ENCODE results near the gene TEX29. TPM values are rescaled to one million over a fixed set of nuclear protein-coding genes. Genes with fewer than 3 reads are reported as not detected.

TEX29 gene
- total RNA-seq, 1 experiment from 2014 or later: not detected

DNA sequence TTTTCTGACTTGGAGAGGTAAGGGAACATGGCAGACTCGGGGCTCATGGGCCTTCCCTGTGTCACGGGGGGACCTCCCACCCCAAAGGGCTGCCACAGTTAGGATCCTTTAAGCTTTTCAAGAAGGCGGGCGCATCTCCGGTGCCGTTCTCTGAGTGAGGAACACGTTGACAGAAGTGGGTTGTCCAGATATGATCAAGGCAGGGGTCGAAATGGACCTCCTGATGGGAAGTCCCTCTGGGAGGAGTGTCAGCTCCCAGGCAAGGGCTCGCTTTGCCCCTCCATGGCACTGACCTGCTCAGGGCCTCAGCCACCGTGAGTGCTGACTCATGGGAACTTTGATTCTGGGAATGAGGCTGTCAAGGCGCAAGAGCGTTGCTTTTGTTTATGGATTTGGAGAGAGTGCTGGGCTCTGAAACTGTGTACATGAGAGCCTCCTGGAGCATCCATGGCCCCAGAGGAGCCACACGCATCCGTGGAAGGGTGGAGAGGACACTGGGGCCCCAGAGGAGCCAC lies 6.5 kb upstream of the TEX29 start:
- H3K27me3 ChIP-seq (ENCODE audit: low read length): no peaks in the 10 kb centered on the region

DNA sequence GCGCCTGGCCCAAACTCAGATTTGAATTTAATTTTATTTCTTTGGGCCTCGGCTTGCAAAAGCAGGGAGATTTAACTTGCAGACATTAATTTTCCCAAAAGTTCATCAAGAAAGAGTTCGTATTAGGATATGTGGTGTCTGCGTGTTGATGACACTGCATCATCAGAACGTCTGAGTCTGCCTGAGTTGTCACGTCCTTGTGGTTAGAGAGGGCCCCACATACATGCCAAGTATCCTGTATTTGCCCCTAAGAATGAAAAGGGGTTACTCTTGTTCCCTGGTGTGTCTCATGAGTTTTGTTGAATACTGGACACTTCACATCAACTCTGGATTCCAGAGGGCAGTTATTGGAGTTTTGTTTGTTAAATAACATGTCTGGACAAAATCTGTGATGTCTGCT lies 5.6 kb upstream of the TEX29 start:
- H3K79me2 ChIP-seq (ENCODE audit: low read length): peaks cover 10% of the 10 kb centered on the region
- H3K9ac ChIP-seq (ENCODE audit: low read length): no peak overlapping the region
- peaks cover 18% of the 10 kb centered on the region for H3K36me3 ChIP-seq (ENCODE audit: insufficient read depth, low read length)
- H2AFZ ChIP-seq (ENCODE audit: low read length): no peak overlapping the region
- H3K27ac ChIP-seq (ENCODE audit: low read length): no peak overlapping the region
- H3K4me3 ChIP-seq (ENCODE audit: low read length): no peak overlapping the region
- no peaks in the 10 kb centered on the region for H3K4me1 ChIP-seq (ENCODE audit: low read length)
- no peaks in the 10 kb centered on the region for H3K27me3 ChIP-seq (ENCODE audit: low read length)
- no peak overlapping the region for H3K4me2 ChIP-seq (ENCODE audit: low read depth, low read length, poor library complexity, severe bottlenecking)
- H3K9me2 ChIP-seq (replicated peaks; ENCODE audit: insufficient read depth, low read length): no peaks in the 10 kb centered on the region
- H4K20me1 ChIP-seq (ENCODE audit: insufficient read depth, low read depth, low read length): no peaks in the 10 kb centered on the region
- H3K9me3 ChIP-seq (ENCODE audit: low read length): no peaks in the 10 kb centered on the region
- DNase-seq: no peak

More for the DNA sequence above, 6.5 kb upstream of the TEX29 start:
- no peaks in the 10 kb centered on the region for H4K20me1 ChIP-seq (ENCODE audit: insufficient read depth, low read depth, low read length)
- H3K4me3 ChIP-seq (ENCODE audit: low read length): no peak overlapping the region
- no peak overlapping the region for H3K4me2 ChIP-seq (ENCODE audit: low read depth, low read length, poor library complexity, severe bottlenecking)
- no peaks in the 10 kb centered on the region for H3K9me3 ChIP-seq (ENCODE audit: low read length)
- H2AFZ ChIP-seq (ENCODE audit: low read length): no peak overlapping the region
- H3K9me2 ChIP-seq (replicated peaks; ENCODE audit: insufficient read depth, low read length): no peaks in the 10 kb centered on the region
- H3K9ac ChIP-seq (ENCODE audit: low read length): no peak overlapping the region
- no peaks in the 10 kb centered on the region for H3K4me1 ChIP-seq (ENCODE audit: low read length)
- H3K27ac ChIP-seq (ENCODE audit: low read length): no peak overlapping the region
- peaks cover 18% of the 10 kb centered on the region for H3K79me2 ChIP-seq (ENCODE audit: low read length)
- H3K36me3 ChIP-seq (ENCODE audit: insufficient read depth, low read length): peaks cover 20% of the 10 kb centered on the region
- DNase-seq: no peak

DNA sequence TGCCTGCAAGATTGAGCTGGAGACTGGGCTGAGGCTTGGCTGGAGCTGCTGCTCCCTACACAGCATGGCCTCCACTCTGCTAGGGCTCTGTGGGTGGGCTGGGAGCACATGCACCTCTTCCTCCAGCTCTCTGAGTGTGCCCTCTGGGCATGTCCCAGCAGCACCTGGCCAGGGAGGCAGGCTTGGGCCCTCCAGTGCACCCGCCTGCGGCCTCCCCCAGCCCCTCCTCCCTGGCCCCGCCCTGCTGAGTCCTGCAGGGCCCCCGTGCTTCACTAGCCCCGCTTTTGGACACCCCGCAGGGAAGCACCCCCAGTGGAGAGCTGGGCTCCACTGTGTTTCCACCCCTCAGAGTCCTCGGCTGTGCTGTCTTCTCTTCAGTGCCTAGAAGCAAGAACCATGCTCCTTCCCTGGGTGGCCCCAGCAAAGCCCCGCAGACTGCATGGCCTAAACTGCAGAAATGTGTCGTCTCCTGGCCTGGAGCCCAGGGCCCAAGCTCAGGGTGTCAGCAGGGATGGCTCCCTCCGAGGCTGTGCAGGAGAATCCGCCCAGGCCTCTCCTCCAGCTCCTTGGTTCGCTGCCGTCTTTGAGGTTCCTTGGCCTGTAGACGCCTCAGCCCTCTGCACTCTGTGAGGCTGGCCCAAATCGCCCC lies 5.0 kb upstream of the TEX29 start:
- no peaks in the 10 kb centered on the region for H3K27me3 ChIP-seq (ENCODE audit: low read length)
- H3K36me3 ChIP-seq (ENCODE audit: insufficient read depth, low read length): peaks cover 15% of the 10 kb centered on the region
- no peak overlapping the region for H3K4me2 ChIP-seq (ENCODE audit: low read depth, low read length, poor library complexity, severe bottlenecking)
- H3K9me3 ChIP-seq (ENCODE audit: low read length): no peaks in the 10 kb centered on the region
- H4K20me1 ChIP-seq (ENCODE audit: insufficient read depth, low read depth, low read length): no peaks in the 10 kb centered on the region
- no peak overlapping the region for H2AFZ ChIP-seq (ENCODE audit: low read length)
- H3K79me2 ChIP-seq (ENCODE audit: low read length): peaks cover 4% of the 10 kb centered on the region
- no peaks in the 10 kb centered on the region for H3K4me1 ChIP-seq (ENCODE audit: low read length)
- H3K4me3 ChIP-seq (ENCODE audit: low read length): no peak overlapping the region
- no peak for DNase-seq
- no peaks in the 10 kb centered on the region for H3K9me2 ChIP-seq (replicated peaks; ENCODE audit: insufficient read depth, low read length)
- no peak overlapping the region for H3K9ac ChIP-seq (ENCODE audit: low read length)
- H3K27ac ChIP-seq (ENCODE audit: low read length): no peak overlapping the region

GRCh38 chr13:111316161-111316730 lies 4.2 kb upstream of the TEX29 start:
- Histone ChIP-seq H2AFZ (ENCODE audit: low read length) (no peak overlapping the region), H3K4me1 (ENCODE audit: low read length) (no peaks in the 10 kb centered on the region), H3K4me3 (ENCODE audit: low read length) (no peak overlapping the region), H3K79me2 (ENCODE audit: low read length) (no peaks in the 10 kb centered on the region), H3K27ac (ENCODE audit: low read length) (no peak overlapping the region), H3K4me2 (ENCODE audit: low read depth, low read length, poor library complexity, severe bottlenecking) (no peak overlapping the region), H4K20me1 (ENCODE audit: insufficient read depth, low read depth, low read length) (no peaks in the 10 kb centered on the region), H3K27me3 (ENCODE audit: low read length) (no peaks in the 10 kb centered on the region), H3K36me3 (ENCODE audit: insufficient read depth, low read length) (peaks cover 11% of the 10 kb centered on the region), H3K9ac (ENCODE audit: low read length) (no peak overlapping the region), H3K9me3 (ENCODE audit: low read length) (no peaks in the 10 kb centered on the region), H3K9me2 (replicated peaks; ENCODE audit: insufficient read depth, low read length) (no peaks in the 10 kb centered on the region)
- DNase-seq: no peak

DNA sequence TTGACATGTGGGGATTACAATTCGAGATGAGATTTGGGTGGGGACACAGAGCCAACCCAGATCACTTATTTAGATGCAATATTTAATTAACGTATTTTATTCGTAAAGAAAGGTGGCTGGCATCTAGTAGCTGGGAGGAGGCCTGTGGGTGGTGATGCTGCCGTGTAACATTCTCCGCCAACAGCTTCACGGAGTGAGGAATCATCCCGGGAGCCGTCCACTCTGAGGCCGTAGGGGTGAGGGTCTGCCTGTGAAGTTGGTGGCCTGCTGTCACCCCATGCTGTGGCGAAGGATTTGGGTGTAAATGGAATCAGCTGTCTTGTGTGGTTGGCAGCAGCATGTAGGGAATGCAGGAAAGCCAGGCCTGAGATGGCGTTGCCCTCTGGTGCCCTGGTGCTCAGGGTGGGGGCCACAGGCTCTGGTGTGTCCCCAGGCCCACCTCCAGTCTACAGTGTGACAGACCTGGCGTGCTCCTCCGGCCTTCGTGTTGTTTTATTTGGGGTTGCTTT lies 3.3 kb upstream of the TEX29 start:
- Histone ChIP-seq H3K36me3 (ENCODE audit: insufficient read depth, low read length) (peaks cover 3% of the 10 kb centered on the region; the same call in 1 of the 2 replicates), H3K79me2 (ENCODE audit: low read length) (no peaks in the 10 kb centered on the region), H3K4me1 (ENCODE audit: low read length) (no peaks in the 10 kb centered on the region), H3K27me3 (ENCODE audit: low read length) (no peaks in the 10 kb centered on the region), H3K27ac (ENCODE audit: low read length) (no peak overlapping the region), H3K4me2 (ENCODE audit: low read depth, low read length, poor library complexity, severe bottlenecking) (no peak overlapping the region), H3K9me3 (ENCODE audit: low read length) (no peaks in the 10 kb centered on the region), H4K20me1 (ENCODE audit: insufficient read depth, low read depth, low read length) (no peaks in the 10 kb centered on the region), H3K9me2 (replicated peaks; ENCODE audit: insufficient read depth, low read length) (no peaks in the 10 kb centered on the region), H3K9ac (ENCODE audit: low read length) (no peak overlapping the region), H3K4me3 (ENCODE audit: low read length) (no peak overlapping the region), H2AFZ (ENCODE audit: low read length) (no peak overlapping the region)
- DNase-seq: no peak

DNA sequence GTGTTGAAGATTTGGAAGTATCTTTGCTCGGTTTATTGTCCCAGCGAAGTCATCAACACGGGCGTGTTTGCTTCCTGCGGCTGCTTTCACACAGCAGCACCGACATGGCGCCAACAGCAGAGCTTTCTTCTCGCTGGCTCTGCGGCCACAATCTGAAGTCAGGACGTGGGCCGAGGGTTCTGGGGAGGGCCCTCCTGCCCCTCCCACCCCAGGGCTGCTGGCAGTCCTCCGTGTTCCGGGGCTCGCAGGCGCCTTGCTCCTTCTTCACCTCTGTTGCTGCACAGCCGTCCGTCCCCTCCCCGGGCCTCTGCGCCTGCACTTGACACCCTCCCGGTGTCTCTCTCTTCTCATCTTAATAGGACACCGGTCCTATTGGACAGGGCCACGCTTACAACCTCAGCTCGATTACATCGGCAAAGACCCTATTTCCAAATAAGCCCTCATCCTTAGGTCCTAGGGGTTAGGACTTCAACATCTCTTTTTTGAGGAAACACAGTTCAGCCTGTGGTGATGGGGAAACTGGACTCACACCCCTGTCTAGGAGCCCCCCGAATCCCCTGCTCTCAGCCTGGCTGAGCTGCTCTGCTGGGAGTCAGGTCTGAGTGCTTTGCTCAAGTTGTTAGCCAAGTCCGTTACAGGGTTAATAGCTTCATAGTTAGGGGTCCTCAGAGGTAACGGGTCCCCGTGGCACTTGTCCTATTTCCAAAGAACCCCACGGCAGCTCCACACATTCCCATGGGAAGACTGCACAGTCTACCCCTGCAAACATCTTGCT lies 2.7 kb upstream of the TEX29 start:
- Histone ChIP-seq H2AFZ (ENCODE audit: low read length) (no peak overlapping the region), H3K27me3 (ENCODE audit: low read length) (no peaks in the 10 kb centered on the region)
- DNase-seq: no peak

GRCh38 chr13:111318386-111318785 lies 2.1 kb upstream of the TEX29 start:
- Histone ChIP-seq H3K9me2 (replicated peaks; ENCODE audit: insufficient read depth, low read length) (no peaks in the 10 kb centered on the region), H3K9me3 (ENCODE audit: low read length) (no peaks in the 10 kb centered on the region), H3K9ac (ENCODE audit: low read length) (no peak overlapping the region), H3K79me2 (ENCODE audit: low read length) (no peaks in the 10 kb centered on the region), H3K27me3 (ENCODE audit: low read length) (no peaks in the 10 kb centered on the region), H4K20me1 (ENCODE audit: insufficient read depth, low read depth, low read length) (no peaks in the 10 kb centered on the region), H3K4me2 (ENCODE audit: low read depth, low read length, poor library complexity, severe bottlenecking) (no peak overlapping the region), H2AFZ (ENCODE audit: low read length) (no peak overlapping the region), H3K27ac (ENCODE audit: low read length) (no peak overlapping the region), H3K4me1 (ENCODE audit: low read length) (no peaks in the 10 kb centered on the region), H3K4me3 (ENCODE audit: low read length) (no peak overlapping the region), H3K36me3 (ENCODE audit: insufficient read depth, low read length) (no peaks in the 10 kb centered on the region)
- no peak for DNase-seq

More for the DNA sequence above, 2.7 kb upstream of the TEX29 start:
- H3K79me2 ChIP-seq (ENCODE audit: low read length): no peaks in the 10 kb centered on the region
- H3K9me3 ChIP-seq (ENCODE audit: low read length): no peaks in the 10 kb centered on the region
- no peak overlapping the region for H3K4me3 ChIP-seq (ENCODE audit: low read length)
- H3K9me2 ChIP-seq (replicated peaks; ENCODE audit: insufficient read depth, low read length): no peaks in the 10 kb centered on the region
- no peaks in the 10 kb centered on the region for H3K4me1 ChIP-seq (ENCODE audit: low read length)
- H3K27ac ChIP-seq (ENCODE audit: low read length): no peak overlapping the region
- no peak overlapping the region for H3K9ac ChIP-seq (ENCODE audit: low read length)
- no peaks in the 10 kb centered on the region for H4K20me1 ChIP-seq (ENCODE audit: insufficient read depth, low read depth, low read length)
- H3K36me3 ChIP-seq (ENCODE audit: insufficient read depth, low read length): no peaks in the 10 kb centered on the region
- H3K4me2 ChIP-seq (ENCODE audit: low read depth, low read length, poor library complexity, severe bottlenecking): no peak overlapping the region

GRCh38 chr13:111319521-111319920 lies 921 bp upstream of the TEX29 start:
- H3K9ac ChIP-seq (ENCODE audit: low read length): no peak overlapping the region
- H3K27ac ChIP-seq (ENCODE audit: low read length): no peak overlapping the region
- no peak for DNase-seq
- H3K27me3 ChIP-seq (ENCODE audit: low read length): no peaks in the 10 kb centered on the region
- H3K4me3 ChIP-seq (ENCODE audit: low read length): no peak overlapping the region
- H3K9me3 ChIP-seq (ENCODE audit: low read length): no peaks in the 10 kb centered on the region
- no peak overlapping the region for H2AFZ ChIP-seq (ENCODE audit: low read length)
- H3K36me3 ChIP-seq (ENCODE audit: insufficient read depth, low read length): no peaks in the 10 kb centered on the region
- H3K79me2 ChIP-seq (ENCODE audit: low read length): no peaks in the 10 kb centered on the region
- H4K20me1 ChIP-seq (ENCODE audit: insufficient read depth, low read depth, low read length): no peaks in the 10 kb centered on the region
- H3K4me2 ChIP-seq (ENCODE audit: low read depth, low read length, poor library complexity, severe bottlenecking): no peak overlapping the region
- no peaks in the 10 kb centered on the region for H3K4me1 ChIP-seq (ENCODE audit: low read length)
- H3K9me2 ChIP-seq (replicated peaks; ENCODE audit: insufficient read depth, low read length): no peaks in the 10 kb centered on the region
